ENCODE data around the gene YPEL3.
"Not testable (repeated sequence)": the region's sequence is repeated elsewhere in the genome, so short reads cannot be mapped to it uniquely, and the experiment has no call there.

YPEL3 gene

DNA sequence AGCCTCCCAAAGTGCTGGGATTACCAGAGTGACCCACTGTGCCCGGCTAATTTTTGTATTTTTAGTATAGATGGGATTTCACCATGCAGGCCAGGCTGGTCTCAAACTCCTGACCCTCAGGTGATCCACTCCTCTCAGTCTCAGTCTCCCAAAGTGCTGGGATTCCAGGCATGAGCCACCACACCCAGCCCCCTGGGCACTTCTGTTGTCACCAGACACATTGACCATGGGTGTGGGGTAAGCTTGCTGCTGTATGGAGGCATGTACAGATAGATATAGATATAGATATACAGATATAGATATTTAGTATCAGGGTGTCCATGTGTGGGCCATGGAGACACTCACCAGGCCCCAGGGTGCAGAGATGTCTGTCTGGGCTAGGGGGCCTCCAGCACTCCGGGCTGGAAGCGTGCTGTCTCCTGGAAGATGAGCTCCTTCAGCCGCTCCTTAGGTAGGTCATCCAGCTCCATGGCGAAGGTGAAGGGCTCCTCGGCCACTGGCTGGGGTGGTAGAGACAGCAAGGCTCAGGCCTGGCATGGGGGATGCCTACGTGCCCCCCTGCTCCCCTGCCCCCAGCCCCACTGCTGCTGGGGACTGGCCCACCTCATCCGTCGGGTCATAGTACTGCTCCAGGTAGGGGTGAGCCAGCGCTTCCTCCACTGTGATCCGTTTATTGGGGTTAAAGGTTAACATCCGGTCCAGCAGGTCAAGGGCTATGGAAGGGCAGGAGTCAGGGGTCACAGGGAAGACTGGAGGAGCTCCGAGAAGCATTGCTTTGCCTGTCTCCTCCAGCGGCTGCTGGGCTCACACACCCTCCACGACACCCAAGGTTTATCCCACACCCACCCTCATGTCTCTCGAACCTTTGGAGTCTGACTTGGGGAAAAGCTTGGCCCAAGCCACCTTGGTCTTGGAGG lies 20.5 kb upstream of the YPEL3 start:
- no peak for DNase-seq

DNA sequence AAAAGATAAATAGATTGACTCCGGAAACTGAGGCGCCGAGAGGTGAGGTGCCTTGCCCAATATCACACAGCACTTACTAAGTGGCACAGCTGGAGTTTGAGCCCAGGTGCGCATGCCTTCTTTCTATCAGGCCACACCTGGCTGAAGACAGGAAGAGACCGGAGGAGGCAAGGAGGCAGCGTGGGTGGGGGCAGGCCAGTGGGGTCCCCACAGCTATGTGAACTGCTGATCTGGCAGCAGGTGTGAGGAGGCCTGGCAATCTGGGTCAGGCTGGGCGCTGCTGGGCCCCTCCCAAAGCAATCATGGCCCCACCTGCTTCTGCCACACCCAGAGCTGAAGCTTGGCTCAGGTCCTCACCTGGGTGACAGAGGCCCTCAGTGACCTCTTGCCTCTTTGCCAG lies 19.2 kb upstream of the YPEL3 start:
- DNase-seq = no peak

- DNase-seq = not testable (repeated sequence)
Measured at GRCh38 chr16:30114833-30115232, 18.8 kb upstream of the YPEL3 start.

DNA sequence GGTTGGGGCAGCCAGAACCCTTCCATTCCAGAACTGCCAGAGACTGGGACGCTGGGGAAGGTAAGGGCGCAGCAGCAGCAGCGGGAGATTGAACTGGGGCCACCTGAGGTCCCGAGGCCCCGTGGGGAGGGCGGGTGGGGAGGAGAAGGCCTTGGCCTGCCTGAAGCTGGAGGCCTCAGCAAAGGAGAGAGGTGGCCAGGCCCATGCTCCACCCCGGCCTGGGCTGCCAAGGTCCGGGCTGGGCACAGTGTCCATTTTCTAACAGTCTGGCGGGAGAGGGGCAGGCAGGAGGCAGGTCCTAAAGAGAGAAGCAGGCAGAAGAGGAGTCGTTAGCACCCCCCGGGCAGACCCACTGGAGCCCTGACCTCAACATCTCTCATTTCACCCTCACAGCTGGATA lies 18.4 kb upstream of the YPEL3 start:
- no peak for DNase-seq

GRCh38 chr16:30113711-30114333 lies 17.8 kb upstream of the YPEL3 start:
- no peak for DNase-seq

DNA sequence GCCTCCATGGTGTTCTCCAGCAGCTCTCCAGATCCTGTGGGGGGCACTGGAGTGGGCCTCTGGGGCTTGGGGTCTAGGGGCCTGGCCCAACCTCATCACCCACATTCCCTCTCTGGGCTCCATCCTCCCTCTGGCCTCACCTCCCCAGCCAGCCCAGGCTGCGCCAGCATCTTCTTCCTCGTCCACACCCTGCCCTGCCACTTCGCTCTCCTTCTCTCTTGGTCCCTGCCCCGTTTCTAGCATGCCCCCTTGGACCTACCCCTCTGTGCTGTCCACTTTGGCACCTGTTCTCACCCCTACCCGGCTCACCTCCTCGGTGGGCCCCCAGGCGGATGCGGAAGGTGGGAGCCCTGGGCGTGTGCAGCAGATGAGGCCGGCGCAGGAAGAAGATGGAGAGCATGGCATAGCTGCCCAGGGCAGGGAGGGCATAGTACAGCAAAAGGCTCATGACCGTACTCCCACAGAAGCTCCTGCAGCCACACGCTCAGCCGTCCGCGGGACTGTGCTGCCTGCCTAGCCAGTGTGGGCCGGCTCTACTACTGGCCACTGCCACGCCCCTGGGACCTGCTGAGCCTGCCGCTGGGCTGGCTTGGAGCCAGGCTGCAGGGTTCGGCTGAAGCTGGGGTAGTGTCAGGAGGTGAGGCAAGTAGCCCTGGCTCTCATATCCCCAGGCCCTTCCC lies 17.2 kb upstream of the YPEL3 start, which contains the start of gene GDPD3:
Gene GDPD3 (minus strand): TSS at position 507 of the 680 bp plus-strand sequence. CDS start 59 bp downstream, at position 448.
- no peak for DNase-seq

- DNase-seq = no peak
Measured at GRCh38 chr16:30112197-30113030, 16.4 kb upstream of the YPEL3 start.

GRCh38 chr16:30110661-30111060 lies 14.6 kb upstream of the YPEL3 start:
- DNase-seq = no peak

GRCh38 chr16:30108059-30108850 lies 12.2 kb upstream of the YPEL3 start:
- no peak for DNase-seq

DNA sequence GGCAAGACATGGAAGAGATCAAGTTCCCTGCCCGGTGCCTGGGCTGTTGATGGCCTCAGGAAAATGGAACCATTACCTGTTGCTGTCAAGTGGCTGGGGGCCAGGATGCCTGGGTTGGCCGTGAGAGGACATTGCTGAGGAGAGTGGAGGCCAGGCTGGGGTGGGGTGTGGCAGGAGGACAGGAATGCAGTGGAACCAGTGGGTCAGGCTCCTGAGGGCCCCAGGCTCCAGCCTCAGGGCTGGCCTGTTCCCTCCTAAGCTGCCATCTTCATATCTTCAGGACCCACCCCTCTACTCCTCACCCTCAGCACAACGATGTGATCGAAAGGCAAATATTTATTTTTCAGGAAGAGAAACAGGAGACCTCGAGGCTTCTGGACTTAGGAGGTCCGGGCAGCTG lies 8.5 kb upstream of the YPEL3 start:
- no peak for DNase-seq

DNA sequence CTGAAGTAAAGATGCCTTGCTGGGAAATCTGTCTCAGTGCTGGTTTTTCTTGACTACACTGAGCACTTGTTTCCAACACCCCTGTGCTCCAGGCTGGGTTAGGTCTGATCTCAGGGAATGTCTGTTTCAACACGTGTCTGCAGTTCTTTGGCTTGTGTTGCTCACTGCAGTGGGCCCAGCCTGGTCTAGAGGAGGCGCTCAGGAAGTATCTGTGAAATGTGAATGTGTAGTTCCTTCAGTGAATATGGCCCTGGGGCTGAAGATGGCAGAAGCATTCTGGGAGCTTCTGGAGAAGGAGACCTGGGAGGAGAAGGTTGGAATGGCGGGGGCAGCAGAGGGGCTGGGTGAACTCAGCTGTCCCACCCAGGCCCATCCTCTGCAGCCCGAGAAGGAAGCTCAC lies 8.1 kb upstream of the YPEL3 start:
- no peak for DNase-seq

GRCh38 chr16:30096862-30097563 lies 1.0 kb upstream of the YPEL3 start:
- no peak for DNase-seq

DNA sequence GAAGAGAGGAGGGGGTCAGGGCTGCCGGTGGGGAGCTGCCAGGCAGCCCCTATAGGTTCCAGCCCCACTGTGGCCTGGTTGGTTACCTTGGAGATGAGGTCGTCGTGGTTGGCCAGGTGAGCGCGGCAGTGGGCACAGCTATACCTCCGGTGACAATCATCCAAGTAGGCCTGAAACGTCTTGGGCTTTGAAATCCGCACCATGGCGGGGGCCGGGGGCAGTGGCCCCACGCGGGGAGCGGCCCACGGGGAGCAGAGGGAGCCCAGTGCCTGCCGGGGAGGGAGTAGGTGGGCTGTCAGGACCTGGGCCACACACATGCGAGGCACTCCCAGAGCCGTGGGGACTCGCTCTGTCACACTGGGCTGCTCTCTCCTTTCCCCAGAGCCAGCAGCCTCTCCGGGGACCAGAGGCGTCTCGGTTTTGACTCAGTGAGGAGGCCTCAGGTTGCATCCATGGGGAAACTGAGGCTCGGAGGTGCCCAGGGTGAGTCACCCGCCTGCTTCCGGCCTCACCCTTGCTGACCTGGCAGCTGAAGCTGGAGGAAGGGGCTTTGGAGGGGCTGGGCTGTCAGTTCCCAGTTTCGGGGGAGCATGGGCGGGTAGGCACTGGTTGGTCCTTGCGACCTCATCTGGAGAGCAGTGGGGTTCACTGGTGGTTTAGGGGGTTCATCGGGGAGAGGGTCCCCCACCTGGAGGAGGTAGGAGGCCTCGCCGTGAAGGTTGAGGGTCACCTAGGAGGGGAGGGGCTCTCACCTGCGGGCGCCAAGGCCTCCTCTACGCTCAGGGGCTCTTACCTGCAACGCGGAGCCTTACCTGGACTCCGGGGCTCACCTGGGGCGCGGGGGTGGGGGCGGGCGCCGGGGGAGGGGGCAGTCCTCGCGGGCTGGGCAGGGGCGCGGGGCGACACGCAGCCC lies 591 bp downstream of the YPEL3 start:
- no peak for DNase-seq

- DNase-seq = no peak
Measured at GRCh38 chr16:30094541-30095165, 1.4 kb downstream of the YPEL3 start.

DNA sequence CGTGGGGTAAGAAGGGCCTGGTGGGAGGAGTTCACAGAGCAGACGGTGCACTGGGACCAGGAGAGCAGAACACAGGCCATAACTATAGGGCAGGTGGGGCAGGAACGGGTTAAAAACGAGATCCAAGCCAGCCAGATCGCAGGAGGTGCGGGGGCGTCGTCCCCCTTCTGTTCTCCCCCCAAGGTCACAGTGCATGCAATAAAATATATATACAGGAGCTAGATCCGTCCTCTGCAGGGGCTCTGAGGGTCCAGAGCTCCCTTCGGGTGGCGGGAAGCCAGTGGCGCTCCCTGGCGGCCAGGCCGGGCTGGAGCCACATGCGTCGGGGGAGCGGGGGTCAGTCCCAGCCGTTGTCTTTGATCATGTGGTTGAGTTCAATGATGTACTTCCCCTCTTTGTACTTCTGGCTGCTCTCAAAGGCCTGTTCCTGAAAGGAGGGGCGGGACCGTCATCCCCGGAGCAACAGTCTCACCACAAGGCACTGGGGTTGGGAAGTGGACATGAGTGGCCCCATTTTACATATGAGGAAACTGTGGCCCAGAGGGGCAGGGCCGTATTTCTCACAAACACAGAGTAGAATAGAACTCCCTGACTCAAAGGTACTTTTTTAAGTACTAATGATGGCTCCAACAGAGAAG lies 3.5 kb downstream of the YPEL3 start:
- DNase-seq = peak; percentile 42

- peak; percentile 86 for DNase-seq
Measured at GRCh38 chr16:30091474-30092372, 4.3 kb downstream of the YPEL3 start, which contains the start of gene TBX6. TBX6 (minus strand) TSS chr16:30091924; CDS start chr16:30091193, 731 bp downstream.

DNA sequence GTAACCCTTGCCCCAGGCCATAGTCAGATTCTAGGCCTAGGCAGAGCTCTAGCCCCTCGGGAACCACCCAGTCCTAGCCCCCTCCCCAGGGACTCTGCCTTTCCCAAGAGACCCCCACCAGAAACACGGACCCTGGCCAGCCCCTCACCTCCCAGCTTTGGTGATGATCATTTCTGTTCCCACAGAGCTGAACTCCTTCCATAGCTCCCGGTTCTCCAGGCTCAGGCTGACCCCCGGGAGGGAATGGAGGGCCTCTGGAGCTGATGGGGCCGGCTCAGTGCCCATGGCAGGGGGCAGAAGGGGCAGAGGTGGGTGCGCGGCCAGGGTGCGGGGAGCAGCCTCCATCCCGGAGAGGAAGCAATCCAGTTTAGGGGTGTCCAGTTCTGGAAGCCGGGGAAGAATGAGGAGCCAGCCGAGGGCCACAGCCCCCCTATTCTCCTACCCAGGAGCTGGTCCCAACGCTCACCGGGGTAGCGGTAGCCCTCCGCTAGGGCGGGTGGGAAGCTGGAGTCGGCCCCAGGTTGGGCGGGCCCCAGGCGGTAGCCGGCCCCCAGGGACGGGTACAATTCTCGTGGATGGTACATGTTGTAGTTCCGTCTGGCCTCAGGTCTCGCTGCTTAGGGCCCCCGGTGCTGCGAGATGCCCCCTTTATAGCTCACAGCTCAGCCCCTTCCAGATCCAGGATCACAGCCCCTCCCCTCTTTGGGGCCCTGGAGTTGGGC lies 5.2 kb downstream of the YPEL3 start:
- DNase-seq = no peak

All from activated gamma-delta T cell (primary cell).